ENCODE measurements around the gene TPCN1. TPM values are rescaled to one million over a fixed set of nuclear protein-coding genes. Genes with fewer than 3 reads are reported as not detected.

Gene TPCN1
- total RNA-seq, 1 experiment from 2014 or later = 91.1 TPM

DNA sequence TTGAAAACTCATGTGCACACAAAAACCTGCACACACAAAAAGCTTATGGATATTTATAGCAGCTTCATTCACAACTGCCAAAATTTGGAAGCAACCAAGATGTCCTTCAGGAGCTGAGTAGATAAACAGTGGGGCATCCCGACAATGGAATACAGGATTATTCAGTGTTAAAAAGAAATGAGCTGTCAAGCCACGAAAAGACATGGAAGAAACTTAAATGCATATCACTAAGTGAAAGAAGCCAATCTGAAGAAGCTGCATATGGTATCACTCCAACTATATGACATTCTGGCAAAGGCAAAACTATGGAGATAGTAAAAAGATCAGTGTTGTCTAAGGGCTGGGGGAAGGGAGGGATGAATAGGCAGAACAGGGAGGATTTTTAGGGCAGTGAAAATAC, 5.2 kb upstream of the TPCN1 start:
- peaks cover 22% of the 10 kb centered on the region for H3K4me1 Mint-ChIP-seq (ENCODE audit: low read depth, unreplicated experiment)

DNA sequence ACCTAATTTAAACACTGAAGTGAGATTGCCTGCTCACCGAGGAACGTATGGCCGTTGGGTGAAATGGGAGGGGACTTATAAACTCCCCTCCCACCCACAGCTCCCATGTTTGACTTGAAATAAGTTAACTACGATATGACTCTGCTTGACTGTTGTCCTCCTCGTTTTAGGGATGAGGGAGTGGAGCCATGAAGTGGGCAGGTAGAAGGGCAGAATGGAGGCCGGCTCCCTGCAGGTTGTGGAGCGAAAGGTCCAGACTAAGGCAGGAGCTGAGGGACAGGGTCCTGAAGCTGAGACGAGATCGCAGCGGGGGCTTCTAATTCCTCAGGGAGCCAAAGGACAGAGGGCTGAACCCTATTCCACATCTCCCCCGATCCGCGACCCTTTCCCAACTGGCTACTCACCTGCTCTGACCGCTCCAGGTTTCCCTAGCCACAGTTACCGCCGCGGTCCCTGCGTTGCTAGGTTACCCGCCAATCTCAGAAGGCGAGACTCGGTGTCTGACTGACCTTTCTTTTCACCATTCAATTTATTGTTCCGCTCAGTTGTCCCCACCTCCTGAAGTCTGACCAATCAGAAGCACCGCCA, 577 bp upstream of the TPCN1 start:
- H3K36me3 Mint-ChIP-seq (ENCODE audit: insufficient read depth, unreplicated experiment) = peaks cover 28% of the 10 kb centered on the region
- TSS peak; percentile 67 for BruUV-seq (replicated peaks)
- no peaks in the 10 kb centered on the region for H3K9me3 Mint-ChIP-seq (ENCODE audit: low read depth, unreplicated experiment)
- DNase-seq = no peak
- CTCF ChIA-PET = interaction anchor here (0.7 to 2.3 kb wide), 5 partner anchors 21 to 205 kb away, joined by 3 to 8 read pairs (median 4); partner anchors contain the start of gene RITA1
- H3K4me1 Mint-ChIP-seq (ENCODE audit: low read depth, unreplicated experiment) = peaks cover 4% of the 10 kb centered on the region
- peak overlapping the region; percentile 85 for H3K4me3 Mint-ChIP-seq (ENCODE audit: low read depth, unreplicated experiment)
- H3K27ac Mint-ChIP-seq (ENCODE audit: unreplicated experiment) = peak overlapping the region; percentile 98
- H3K27me3 Mint-ChIP-seq (ENCODE audit: unreplicated experiment) = no peaks in the 10 kb centered on the region
- intact Hi-C loops (cut with micrococcal nuclease; ENCODE audit: unreplicated experiment) = no loop called here
- TF ChIP-seq, protein P1, sequence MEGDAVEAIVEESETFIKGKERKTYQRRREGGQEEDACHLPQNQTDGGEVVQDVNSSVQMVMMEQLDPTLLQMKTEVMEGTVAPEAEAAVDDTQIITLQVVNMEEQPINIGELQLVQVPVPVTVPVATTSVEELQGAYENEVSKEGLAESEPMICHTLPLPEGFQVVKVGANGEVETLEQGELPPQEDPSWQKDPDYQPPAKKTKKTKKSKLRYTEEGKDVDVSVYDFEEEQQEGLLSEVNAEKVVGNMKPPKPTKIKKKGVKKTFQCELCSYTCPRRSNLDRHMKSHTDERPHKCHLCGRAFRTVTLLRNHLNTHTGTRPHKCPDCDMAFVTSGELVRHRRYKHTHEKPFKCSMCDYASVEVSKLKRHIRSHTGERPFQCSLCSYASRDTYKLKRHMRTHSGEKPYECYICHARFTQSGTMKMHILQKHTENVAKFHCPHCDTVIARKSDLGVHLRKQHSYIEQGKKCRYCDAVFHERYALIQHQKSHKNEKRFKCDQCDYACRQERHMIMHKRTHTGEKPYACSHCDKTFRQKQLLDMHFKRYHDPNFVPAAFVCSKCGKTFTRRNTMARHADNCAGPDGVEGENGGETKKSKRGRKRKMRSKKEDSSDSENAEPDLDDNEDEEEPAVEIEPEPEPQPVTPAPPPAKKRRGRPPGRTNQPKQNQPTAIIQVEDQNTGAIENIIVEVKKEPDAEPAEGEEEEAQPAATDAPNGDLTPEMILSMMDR (IDR thresholded peaks at IDR 0.05; ENCODE audit: unreplicated experiment) = no peak

More for the DNA sequence above, 5.2 kb upstream of the TPCN1 start:
- Mint-ChIP-seq H3K27ac (ENCODE audit: unreplicated experiment) (no peak overlapping the region), H3K9me3 (ENCODE audit: low read depth, unreplicated experiment) (no peaks in the 10 kb centered on the region), H3K36me3 (ENCODE audit: insufficient read depth, unreplicated experiment) (peaks cover 22% of the 10 kb centered on the region), H3K27me3 (ENCODE audit: unreplicated experiment) (no peaks in the 10 kb centered on the region), H3K4me3 (ENCODE audit: low read depth, unreplicated experiment) (no peak overlapping the region)
- no TSS peak for BruUV-seq (replicated peaks)
- CTCF ChIA-PET = no interaction called here
- no peak for DNase-seq
- intact Hi-C loops (cut with micrococcal nuclease; ENCODE audit: unreplicated experiment) = no loop called here
- TF ChIP-seq, protein P1 (IDR thresholded peaks at IDR 0.05; ENCODE audit: unreplicated experiment) = no peak

DNA sequence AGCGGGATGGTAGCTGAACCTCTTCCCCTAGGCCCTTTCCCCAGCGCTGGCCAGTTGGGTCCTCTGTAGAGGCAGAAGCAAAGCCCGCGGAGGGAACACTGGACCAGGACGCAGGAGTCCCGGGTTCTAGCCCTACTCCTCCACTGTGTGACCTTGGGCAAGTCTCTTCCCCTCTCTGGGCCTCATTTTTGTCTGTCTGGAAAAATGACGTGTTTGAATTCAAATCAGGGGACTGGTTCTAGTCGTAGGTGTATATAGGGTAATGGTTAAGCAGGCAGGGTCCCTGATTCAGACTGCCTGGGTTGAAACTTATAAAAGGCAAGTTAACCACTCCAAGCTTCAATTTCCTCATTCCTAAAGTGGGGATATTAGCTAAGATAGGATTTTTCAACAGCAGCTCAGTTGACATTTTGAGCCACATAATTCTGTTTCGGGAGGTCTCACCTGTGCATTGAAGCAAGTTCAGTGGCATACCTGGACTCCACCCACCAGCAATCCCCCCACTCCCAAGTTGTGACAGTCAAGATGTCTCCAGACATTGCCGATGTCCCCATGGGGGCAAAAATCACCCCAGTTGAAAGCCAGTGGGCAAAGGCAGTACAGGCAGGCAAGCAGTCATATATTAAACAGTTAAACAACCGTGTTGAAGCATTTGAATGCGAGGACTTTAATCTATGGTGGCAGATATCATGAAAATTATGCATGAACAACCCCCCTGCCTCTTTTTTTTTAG, 899 bp downstream of the TPCN1 start:
- H3K4me1 Mint-ChIP-seq (ENCODE audit: low read depth, unreplicated experiment) = no peaks in the 10 kb centered on the region
- intact Hi-C loops (cut with micrococcal nuclease; ENCODE audit: unreplicated experiment) = loop anchor here (2.0 kb wide), 1 partner anchor 19 kb away; no protein-coding TSS in a partner anchor

More for the DNA sequence above, 899 bp downstream of the TPCN1 start:
- no peaks in the 10 kb centered on the region for H3K9me3 Mint-ChIP-seq (ENCODE audit: low read depth, unreplicated experiment)
- no peak for DNase-seq
- H3K27ac Mint-ChIP-seq (ENCODE audit: unreplicated experiment) = peak overlapping the region; percentile 98
- TSS peak; percentile 70 for BruUV-seq (replicated peaks)
- peaks cover 34% of the 10 kb centered on the region for H3K36me3 Mint-ChIP-seq (ENCODE audit: insufficient read depth, unreplicated experiment)
- H3K4me3 Mint-ChIP-seq (ENCODE audit: low read depth, unreplicated experiment) = peak overlapping the region; percentile 85
- TF ChIP-seq, protein P1 (IDR thresholded peaks at IDR 0.05; ENCODE audit: unreplicated experiment) = no peak
- no peaks in the 10 kb centered on the region for H3K27me3 Mint-ChIP-seq (ENCODE audit: unreplicated experiment)
- CTCF ChIA-PET = interaction anchor here (0.6 to 2.3 kb wide), 6 partner anchors 8 to 203 kb away, joined by 3 to 8 read pairs (median 4); no protein-coding TSS in a partner anchor
